ENCODE data around the gene HTATIP2. TPM values are rescaled to one million over a fixed set of nuclear protein-coding genes. Genes with fewer than 3 reads are reported as not detected.

The HTATIP2 gene
- total RNA-seq (2022; extraction: Qiagen RNA extraction; ENCODE audit: low read depth), result 192 to 207 TPM (median 199 TPM) in 5 replicates

DNA sequence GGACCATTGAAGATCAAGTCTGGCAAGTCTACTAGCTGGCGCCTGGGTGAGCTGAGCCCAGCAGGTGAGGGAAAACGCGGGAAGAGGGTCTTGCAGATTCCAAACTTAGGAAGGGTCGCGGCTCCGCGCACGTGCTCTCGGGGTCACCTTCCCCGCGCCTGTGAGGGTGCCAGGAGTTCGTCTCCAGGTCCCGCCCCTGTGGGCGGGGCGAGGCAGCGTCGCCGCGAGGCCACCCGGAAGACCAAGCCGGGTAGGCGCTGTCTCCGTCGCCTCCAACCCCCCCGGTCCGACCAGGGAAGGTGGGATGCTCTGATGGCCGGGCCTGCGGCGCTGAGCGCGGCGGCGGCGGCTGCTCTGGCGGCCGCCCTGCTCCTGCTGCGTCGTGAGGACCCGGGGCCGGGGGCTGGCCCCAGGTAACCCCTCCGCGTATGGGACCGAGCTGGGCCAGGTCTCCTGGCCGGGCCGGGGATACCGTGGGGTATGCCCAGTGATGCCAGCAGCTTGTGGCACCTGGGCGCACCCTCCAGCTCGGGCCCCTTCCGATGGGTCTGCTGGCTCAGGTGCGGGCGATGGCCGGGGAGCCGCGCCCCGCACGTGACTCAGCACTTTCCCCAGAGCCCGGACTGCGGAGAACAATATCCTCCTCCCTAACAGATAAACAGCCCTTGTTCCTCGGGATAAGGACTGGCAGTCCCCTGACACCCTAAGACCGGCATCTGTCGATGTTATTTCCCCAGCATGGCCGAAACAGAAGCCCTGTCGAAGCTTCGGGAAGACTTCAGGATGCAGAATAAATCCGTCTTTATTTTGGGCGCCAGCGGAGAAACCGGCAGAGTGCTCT lies at the start of gene HTATIP2:
TSS of gene HTATIP2 (plus strand) at position 215 of the 841 bp plus-strand sequence. CDS start at position 739, 524 bp downstream.

GRCh38 chr11:20387261-20388095 lies 24.0 kb downstream of the HTATIP2 start, which contains the start of gene PRMT3:
PRMT3 (plus strand) TSS chr11:20387716; CDS start chr11:20387747, 31 bp downstream.

Other genes starting within 250 kb of the HTATIP2 start
- gene DBX1, start 203.2 kb upstream of the HTATIP2 start, total RNA-seq (2022; extraction: Qiagen RNA extraction; ENCODE audit: low read depth), result not detected in 5 replicates
- 25.6 to 38.8 TPM (median 32.9 TPM) in 5 replicates for gene PRMT3, start 24.0 kb downstream of the HTATIP2 start, total RNA-seq (2022; extraction: Qiagen RNA extraction; ENCODE audit: low read depth)
- gene SLC6A5, start 235.9 kb downstream of the HTATIP2 start, total RNA-seq (2022; extraction: Qiagen RNA extraction; ENCODE audit: low read depth), result not detected in 5 replicates

Measured in A549 treated with GW870086 at 1 μM for 4 hours (cell line).